Activated CD8-positive, alpha-beta memory T cell treated with anti-CD3 and anti-CD28 coated beads for 36 hours (primary cell): Measurements from ENCODE around the gene ACSS2. TPM values are rescaled to one million over a fixed set of nuclear protein-coding genes. Genes with fewer than 3 reads are reported as not detected.
"Not testable (repeated sequence)": the region's sequence is repeated elsewhere in the genome, so short reads cannot be mapped to it uniquely, and the experiment has no call there.

Experiments used
- CTCF ChIA-PET: fragments of 350-600 bp; sonication (Branson Sonifier 250); formaldehyde crosslinking; loops from one replicate; lab custom pipeline; 2021; ENCODE audit warnings: antibody characterized with exemption; lab: Charles Lee
- POLR2A ChIA-PET: fragments of 350-600 bp; sonication (Branson Sonifier 250); formaldehyde crosslinking; loops from one replicate; lab custom pipeline; 2021; ENCODE audit warnings: antibody characterized with exemption; lab: Charles Lee
- total RNA-seq, 2 experiments: library from RNA; stranded (reverse); gene quantifications; one replicate each; pipeline ENCODE4 v1.2.3, GENCODE V29; 2021

The ACSS2 gene
- total RNA-seq, 2 experiments from 2014 or later: 7.4 to 8.5 TPM

DNA sequence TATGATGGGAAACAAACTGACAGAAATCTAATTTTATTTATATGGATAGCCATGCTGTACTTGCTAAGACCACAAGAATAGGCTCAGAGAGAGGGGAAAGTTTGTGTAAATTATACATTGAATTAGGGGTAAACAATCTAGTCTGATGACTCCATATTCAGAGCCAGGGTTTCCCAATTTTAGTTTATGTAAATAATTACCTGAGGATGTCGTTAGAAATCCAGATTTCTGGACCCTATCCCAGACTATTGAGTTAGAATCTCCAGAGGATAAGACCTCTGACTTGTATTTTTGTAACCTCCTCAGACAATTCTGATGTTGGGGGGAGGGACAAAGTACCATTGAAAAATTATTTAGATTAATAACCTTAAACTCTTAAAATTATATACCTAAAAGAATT is 18.3 kb downstream of the ACSS2 start:
- CTCF ChIA-PET: no interaction called here
- POLR2A ChIA-PET: no interaction called here

- ChIA-PET CTCF (no interaction called here), POLR2A (no interaction called here)
Observed at GRCh38 chr20:34895465-34895864, 19.1 kb downstream of the ACSS2 start.

DNA sequence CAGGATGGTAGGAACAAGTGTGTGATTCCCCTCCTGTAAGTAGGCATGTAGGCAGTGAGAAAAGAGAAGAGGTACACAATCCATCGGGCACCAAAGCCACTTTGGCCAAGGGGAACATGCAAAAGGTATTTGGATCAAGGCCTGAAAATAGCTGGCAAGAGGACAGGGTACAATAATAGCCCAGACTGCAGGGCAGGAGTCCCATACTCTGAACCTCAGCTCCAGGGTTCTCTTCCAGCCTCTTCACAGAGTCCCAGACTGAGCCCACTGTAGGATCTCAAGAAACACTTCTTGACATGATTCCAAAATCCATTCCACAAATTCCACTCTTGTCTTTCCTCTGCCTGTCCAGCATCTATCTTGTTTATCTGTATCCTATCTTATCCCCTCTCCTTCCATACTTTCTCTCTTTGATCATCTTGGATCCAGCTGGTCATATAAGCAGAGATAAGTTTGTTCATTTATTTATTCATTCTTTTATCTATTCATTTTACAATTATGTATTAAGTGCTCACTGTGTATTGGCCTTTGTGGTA is 19.7 kb downstream of the ACSS2 start:
- CTCF ChIA-PET: no interaction called here
- POLR2A ChIA-PET: no interaction called here

DNA sequence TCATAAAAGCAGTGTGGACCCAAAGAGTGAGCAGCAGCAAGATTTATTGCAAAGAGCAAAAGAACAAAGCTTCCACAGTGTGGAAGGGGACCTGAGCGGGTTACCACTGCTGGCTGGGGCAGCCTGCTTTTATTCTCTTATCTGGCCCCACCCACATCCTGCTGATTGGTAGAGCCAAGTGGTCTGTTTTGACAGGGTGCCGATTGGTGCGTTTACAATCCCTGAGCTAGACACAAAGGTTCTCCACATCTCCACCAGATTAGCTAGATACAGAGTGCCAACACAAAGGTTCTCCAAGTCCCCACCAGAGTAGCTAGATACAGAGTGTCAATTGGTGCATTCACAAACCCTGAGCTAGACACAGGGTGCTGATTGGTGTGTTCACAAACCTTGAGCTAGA is 21.7 kb downstream of the ACSS2 start:
- POLR2A ChIA-PET, CTCF ChIA-PET: not testable (repeated sequence)

- CTCF ChIA-PET: not testable (repeated sequence)
Observed at GRCh38 chr20:34898731-34899130, 22.3 kb downstream of the ACSS2 start.

DNA sequence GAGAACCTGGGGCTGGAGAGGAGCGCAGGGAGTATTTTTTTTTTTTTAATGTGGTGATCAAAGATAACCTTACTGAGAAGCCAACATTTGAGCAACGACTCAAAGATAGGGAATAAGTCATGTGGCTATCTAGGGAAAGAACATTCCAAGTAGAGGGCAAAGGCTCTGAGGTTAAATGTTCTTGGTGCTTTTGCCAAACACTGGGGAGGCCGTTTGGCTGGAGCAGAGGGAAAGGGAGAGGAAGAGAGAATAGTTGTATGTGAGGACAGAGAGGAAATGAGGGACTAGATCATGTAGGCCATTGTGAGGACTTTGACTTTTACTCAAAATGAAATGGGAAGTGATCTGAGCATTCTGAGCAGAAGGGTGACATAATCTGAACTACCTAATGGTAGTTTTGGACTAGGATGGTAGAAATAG is 27.8 kb downstream of the ACSS2 start:
- ChIA-PET POLR2A (interaction anchor here (0.7 kb wide), 1 partner anchor 937 kb away, joined by 5 read pairs; no protein-coding TSS in a partner anchor), CTCF (interaction anchor here (0.7 kb wide), 1 partner anchor 140 kb away, joined by 6 read pairs; no protein-coding TSS in a partner anchor)

More at GRCh38 chr20:34898731-34899130, 22.3 kb downstream of the ACSS2 start:
- POLR2A ChIA-PET: not testable (repeated sequence)

- POLR2A ChIA-PET: no interaction called here
- CTCF ChIA-PET: no interaction called here
Observed at GRCh38 chr20:34907616-34908469, 31.4 kb downstream of the ACSS2 start.

DNA sequence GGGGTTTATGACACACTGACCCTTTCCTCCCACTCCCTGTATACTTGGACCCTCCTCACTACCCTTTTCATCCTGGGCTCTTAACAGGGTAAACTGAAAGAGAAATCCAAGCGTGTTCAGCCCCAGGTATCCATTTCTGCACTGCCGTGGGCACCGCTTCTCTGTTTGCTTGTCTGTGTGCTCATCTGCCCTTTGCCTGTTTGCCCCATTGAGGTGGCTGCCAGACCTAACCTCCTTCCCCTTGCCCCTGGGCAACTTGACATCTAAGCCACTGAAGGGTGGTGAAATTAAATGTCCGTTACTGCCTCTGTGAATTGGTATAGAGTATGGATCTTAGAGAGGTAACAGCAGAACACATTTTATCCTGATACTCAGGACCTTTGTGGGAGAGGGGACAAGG is 38.7 kb downstream of the ACSS2 start:
- ChIA-PET POLR2A (no interaction called here), CTCF (no interaction called here)

DNA sequence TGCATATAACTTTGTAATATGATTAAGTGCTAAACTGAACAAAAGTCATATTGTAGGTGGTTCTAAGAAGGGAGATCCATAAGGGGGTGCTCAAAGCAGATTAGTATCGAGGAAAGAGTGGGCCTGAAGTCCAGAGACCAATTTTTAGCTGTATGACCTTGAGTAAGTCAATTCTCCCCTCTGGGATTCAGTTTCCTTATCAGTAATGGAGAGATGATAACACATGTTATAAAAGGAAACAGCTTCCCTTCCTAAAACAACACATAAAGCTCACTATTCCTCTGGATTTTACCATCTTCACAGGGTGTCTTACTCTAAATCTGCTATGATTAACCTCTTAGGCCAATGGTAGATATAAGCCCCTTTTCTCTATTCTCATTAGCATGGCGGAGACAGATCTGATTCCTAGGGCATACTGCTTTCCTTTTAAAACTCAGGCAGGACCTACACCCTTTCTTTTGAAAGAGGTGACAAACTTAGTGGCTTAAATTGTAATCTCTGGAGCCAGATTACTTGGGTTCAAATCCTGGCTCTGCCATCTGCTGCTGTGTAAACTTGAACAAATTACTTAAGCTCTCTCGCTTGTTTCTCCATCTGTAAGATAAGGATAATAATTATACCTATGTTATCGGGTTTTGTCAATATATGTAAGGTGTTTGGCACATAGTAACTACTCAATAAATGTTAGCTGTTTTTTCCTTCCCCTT is 39.5 kb downstream of the ACSS2 start:
- CTCF ChIA-PET: no interaction called here
- POLR2A ChIA-PET: no interaction called here

- CTCF ChIA-PET: no interaction called here
- POLR2A ChIA-PET: no interaction called here
Observed at GRCh38 chr20:34916774-34917354, 40.5 kb downstream of the ACSS2 start.

- POLR2A ChIA-PET: no interaction called here
- CTCF ChIA-PET: interaction anchor here (1.2 kb wide), 2 partner anchors 43 to 46 kb away, joined by 3 to 4 read pairs; partner anchors contain the start of gene ACSS2
Observed at GRCh38 chr20:34920055-34920454, 43.6 kb downstream of the ACSS2 start.

DNA sequence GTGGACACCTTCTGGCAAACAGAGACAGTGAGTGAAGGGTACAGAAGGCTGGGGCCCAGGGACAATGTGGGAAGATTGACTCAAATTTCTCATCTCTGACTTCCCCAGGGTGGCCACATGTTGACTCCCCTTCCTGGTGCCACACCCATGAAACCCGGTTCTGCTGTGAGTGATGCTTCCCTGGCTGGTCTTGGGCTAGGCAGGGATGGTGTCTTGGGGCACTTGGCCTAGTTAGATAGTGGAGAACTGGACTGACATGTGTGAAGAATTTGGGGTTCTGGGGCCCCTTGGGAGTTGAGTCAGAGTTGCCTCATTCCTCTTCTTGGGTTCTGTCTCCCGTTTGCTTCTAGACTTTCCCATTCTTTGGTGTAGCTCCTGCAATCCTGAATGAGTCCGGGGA is 45.0 kb downstream of the ACSS2 start:
- POLR2A ChIA-PET: no interaction called here
- CTCF ChIA-PET: interaction anchor here (0.8 to 0.9 kb wide), 2 partner anchors 47 to 164 kb away, joined by 3 read pairs; no protein-coding TSS in a partner anchor

DNA sequence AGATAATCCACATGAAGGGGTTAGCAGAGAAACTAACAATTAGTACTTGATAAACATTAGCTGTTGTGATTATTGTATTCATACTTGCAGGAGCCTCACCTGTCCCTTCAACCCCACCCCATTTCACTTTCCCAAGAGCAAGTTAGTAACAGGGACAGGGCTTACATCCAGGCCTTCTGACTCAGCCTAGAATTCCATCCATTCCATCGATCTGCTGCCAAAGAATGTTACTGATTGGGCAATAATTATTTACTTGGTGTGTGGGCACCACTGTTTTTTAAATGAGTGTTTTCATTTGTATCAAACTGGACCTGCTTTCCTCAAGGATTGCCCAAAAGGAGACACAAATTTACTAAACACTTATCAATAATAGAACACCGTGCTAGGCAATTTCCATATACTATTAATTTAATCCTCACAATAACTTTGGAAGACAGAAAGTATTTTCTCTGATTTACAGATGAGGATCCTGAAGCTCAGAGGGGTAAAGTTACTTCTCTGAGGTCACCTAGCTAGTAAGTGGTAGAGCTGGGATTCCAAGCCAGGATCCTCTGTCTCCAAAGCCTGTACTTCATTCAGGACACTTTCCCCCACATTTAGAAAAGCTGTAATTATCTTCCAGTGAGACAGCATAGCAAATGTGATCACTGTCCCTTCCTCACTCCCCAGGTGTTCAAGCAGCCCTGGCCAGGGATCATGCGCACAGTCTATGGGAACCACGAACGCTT is 46.4 kb downstream of the ACSS2 start:
- POLR2A ChIA-PET: no interaction called here
- CTCF ChIA-PET: no interaction called here

- POLR2A ChIA-PET: no interaction called here
- CTCF ChIA-PET: no interaction called here
Observed at GRCh38 chr20:34923414-34923813, 47.0 kb downstream of the ACSS2 start.

GRCh38 chr20:34925341-34925740 is 48.9 kb downstream of the ACSS2 start:
- ChIA-PET POLR2A (no interaction called here), CTCF (no interaction called here)

GRCh38 chr20:34925981-34926380 is 49.6 kb downstream of the ACSS2 start:
- CTCF ChIA-PET: no interaction called here
- POLR2A ChIA-PET: no interaction called here

DNA sequence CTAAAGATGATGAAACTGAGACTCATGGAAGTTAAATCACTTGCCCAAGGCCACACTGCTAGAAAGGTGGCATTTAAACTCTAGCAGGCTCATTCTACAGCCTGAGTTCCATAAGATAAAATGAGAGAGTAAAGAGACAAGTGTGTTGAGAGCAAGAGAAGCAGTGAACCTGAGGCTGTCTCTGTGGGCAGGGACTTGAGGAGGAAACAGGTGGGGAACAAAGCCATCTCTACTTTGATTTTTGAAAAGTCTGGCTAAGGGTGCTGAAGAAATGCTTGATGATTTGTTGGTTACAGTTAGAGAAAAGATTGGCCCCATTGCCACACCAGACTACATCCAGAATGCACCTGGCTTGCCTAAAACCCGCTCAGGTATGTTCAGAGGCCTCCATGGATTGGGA is 50.2 kb downstream of the ACSS2 start:
- ChIA-PET POLR2A (no interaction called here), CTCF (no interaction called here)

DNA sequence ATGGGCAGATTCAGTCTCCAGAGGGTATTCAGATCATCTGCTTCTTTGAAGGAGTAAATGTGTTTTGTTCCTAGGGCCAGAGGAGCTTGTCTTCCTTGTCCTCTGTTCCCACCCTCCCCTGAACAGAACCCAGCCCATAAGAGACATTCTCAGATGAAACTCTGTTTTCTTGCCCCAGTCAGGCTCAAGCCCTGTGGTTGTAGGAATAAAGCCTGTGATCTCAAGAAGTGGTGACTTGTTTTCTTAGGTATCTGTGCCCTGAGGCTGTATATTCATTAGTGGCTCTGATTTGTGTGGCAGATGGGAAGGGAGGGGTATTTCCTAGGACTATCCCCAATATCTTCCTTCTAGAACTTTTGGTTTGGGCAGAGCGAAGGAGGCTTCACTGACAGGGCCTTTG is 51.3 kb downstream of the ACSS2 start:
- CTCF ChIA-PET: no interaction called here

DNA sequence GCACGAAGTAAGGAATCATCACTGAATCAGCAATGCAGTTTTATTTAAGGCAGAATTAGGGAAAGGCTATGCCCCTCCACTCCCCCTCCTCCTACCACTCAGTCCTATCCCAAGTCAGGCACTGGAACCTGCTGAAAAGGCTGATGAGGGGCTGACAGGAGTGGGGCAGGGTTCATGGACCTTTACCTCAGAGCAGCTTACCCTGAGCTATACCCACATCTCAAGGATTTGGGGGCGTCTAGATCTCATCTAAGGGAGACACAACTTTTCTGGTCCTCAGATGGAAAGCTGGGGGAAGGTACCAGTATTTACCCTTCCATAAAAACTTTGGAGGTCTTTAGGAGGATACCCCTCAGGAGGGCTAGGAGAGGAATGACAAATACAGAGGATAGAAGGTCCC is 52.0 kb downstream of the ACSS2 start:
- ChIA-PET POLR2A (no interaction called here), CTCF (no interaction called here)

More for the DNA sequence above, 51.3 kb downstream of the ACSS2 start:
- POLR2A ChIA-PET: no interaction called here
